T-helper 2 cell (primary cell): ENCODE measurements around the gene MFSD12.
A peak's percentile ranks its signal among the peaks of the same experiment; 100 is the strongest.
"Not testable (repeated sequence)": the region's sequence is repeated elsewhere in the genome, so short reads cannot be mapped to it uniquely, and the experiment has no call there.

Source experiments
- DNase-seq, 5 experiments: peaks; one replicate each; pipeline versions ENCODE4 v3.0.0 to v3.0.0-alpha.2; 2012 to 2022

The MFSD12 gene

GRCh38 chr19:3521104-3521445 lies 36.3 kb downstream of the MFSD12 start:
- no peak for DNase-seq

GRCh38 chr19:3520166-3521103 lies 37.0 kb downstream of the MFSD12 start:
- no peak for DNase-seq

GRCh38 chr19:3519126-3519525 lies 38.3 kb downstream of the MFSD12 start:
- no peak for DNase-seq

- no peak for DNase-seq
Observed at GRCh38 chr19:3518659-3519058, 38.7 kb downstream of the MFSD12 start.

GRCh38 chr19:3518255-3518654 lies 39.1 kb downstream of the MFSD12 start:
- DNase-seq = no peak

GRCh38 chr19:3517638-3518037 lies 39.7 kb downstream of the MFSD12 start:
- no peak for DNase-seq

- peak in 3 of 5 experiments; percentile 25 to 87 (median 62) for DNase-seq
Observed at GRCh38 chr19:3516675-3517207, 40.6 kb downstream of the MFSD12 start.

- DNase-seq = no peak
Observed at GRCh38 chr19:3515891-3516422, 41.4 kb downstream of the MFSD12 start.

GRCh38 chr19:3514930-3515329 lies 42.5 kb downstream of the MFSD12 start:
- no peak for DNase-seq

GRCh38 chr19:3513229-3514140 lies 43.9 kb downstream of the MFSD12 start:
- no peak for DNase-seq

- no peak for DNase-seq
Observed at GRCh38 chr19:3512562-3513228, 44.7 kb downstream of the MFSD12 start.

- no peak for DNase-seq
Observed at GRCh38 chr19:3511506-3512251, 45.7 kb downstream of the MFSD12 start.

GRCh38 chr19:3510727-3511126 lies 46.7 kb downstream of the MFSD12 start:
- DNase-seq = no peak

- no peak for DNase-seq
Observed at GRCh38 chr19:3509566-3509989, 47.8 kb downstream of the MFSD12 start.

- no peak for DNase-seq
Observed at GRCh38 chr19:3508771-3509535, 48.4 kb downstream of the MFSD12 start.

- DNase-seq = not testable (repeated sequence)
Observed at GRCh38 chr19:3508121-3508661, 49.2 kb downstream of the MFSD12 start.

- peak in 4 of 5 experiments; percentile 12 to 33 (median 20) for DNase-seq
Observed at GRCh38 chr19:3507371-3508120, 49.8 kb downstream of the MFSD12 start.

GRCh38 chr19:3506384-3507340 lies 50.7 kb downstream of the MFSD12 start:
- DNase-seq = peak in 3 of 5 experiments; percentile 24 to 43 (median 36)
